ENCODE data around the gene MRPL33.
"Not testable (repeated sequence)": the region's sequence is repeated elsewhere in the genome, so short reads cannot be mapped to it uniquely, and the experiment has no call there.

MRPL33 gene

DNA sequence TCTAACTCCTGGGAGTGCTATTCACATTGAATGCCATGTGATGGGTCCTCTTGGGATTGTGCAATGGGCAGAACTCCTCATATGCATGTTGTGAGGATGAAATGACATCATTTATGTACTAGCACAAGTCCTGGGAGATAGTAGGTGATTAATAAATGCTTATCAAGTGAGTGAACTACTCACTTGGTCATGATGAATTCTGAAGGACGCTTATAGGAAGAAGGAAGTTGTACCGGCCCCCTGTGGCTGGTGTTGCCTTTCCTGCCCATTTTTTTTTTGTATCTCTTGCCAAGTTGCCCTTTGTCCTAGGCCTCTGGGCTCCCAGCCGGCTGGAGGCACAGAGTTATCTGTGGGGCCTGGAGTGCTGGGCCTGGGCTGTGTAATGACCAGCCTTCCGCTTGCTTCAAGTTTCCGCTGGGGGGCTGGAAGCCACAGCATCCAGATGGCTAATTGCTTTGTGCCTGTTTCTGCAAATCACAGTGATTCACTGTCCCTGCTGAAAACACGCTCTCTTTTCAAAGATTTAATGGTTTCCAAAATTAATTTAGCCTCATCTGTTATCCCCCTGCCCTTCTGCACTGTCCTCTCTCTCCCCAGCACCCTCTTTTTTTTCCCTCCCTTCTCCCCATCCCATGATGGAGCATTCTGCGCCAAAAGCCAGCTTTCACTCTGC is 33.7 kb upstream of the MRPL33 start:
- TF ChIP-seq, protein P1, sequence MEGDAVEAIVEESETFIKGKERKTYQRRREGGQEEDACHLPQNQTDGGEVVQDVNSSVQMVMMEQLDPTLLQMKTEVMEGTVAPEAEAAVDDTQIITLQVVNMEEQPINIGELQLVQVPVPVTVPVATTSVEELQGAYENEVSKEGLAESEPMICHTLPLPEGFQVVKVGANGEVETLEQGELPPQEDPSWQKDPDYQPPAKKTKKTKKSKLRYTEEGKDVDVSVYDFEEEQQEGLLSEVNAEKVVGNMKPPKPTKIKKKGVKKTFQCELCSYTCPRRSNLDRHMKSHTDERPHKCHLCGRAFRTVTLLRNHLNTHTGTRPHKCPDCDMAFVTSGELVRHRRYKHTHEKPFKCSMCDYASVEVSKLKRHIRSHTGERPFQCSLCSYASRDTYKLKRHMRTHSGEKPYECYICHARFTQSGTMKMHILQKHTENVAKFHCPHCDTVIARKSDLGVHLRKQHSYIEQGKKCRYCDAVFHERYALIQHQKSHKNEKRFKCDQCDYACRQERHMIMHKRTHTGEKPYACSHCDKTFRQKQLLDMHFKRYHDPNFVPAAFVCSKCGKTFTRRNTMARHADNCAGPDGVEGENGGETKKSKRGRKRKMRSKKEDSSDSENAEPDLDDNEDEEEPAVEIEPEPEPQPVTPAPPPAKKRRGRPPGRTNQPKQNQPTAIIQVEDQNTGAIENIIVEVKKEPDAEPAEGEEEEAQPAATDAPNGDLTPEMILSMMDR (IDR thresholded peaks at IDR 0.05; ENCODE audit: insufficient read depth, low read length, poor library complexity, severe bottlenecking): no peak
- DNase-seq (ENCODE audit: extremely low read depth, insufficient read length): no peak
- H3K36me3 ChIP-seq (ENCODE audit: control insufficient read depth, insufficient read depth, low read length): no peaks in the 10 kb centered on the region
- H3K27me3 ChIP-seq (replicated peaks; ENCODE audit: control insufficient read depth, insufficient read depth, low read length): peaks cover 2% of the 10 kb centered on the region
- no peak overlapping the region for H3K4me3 ChIP-seq (replicated peaks; ENCODE audit: low read depth, low read length)

DNA sequence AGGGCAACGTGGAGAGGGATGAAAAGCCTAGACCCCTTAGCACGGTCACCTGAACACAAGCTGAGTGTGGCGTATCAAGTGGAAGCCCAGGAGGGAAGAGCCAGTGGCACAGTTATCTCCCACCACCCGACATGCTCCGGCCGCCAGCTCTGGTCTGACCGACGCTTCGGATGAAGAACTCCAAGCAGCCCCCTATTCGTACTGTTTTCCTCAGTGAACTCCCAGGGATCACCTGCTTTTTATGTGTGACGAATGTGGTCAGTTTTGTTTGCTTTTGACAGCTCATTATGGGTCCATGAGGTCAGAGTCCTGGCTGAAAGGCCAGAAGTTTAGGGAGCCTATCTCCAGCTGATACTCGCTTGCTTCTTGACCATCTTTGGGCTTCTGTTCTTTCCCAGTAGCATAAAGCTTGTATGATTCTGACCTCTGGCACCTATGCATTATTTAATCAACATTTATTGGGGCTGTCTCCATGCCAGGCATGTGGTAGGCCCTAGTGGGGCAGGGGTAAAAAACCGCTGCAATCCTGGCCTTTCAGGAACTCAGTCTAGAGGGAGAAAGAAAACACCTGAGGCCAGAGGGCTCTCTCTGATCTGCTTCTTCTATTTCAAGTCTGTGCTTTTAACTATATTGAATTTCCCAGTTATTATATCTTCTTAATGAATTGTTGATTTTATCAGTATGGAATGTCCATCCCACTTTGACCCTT is 33.0 kb upstream of the MRPL33 start:
- Histone ChIP-seq H3K36me3 (ENCODE audit: control insufficient read depth, insufficient read depth, low read length) (no peaks in the 10 kb centered on the region), H3K4me3 (replicated peaks; ENCODE audit: low read depth, low read length) (no peak overlapping the region), H3K27me3 (replicated peaks; ENCODE audit: control insufficient read depth, insufficient read depth, low read length) (peaks cover 2% of the 10 kb centered on the region)
- no peak for DNase-seq (ENCODE audit: extremely low read depth, insufficient read length)
- TF ChIP-seq, protein P1 (IDR thresholded peaks at IDR 0.05; ENCODE audit: insufficient read depth, low read length, poor library complexity, severe bottlenecking): no peak

DNA sequence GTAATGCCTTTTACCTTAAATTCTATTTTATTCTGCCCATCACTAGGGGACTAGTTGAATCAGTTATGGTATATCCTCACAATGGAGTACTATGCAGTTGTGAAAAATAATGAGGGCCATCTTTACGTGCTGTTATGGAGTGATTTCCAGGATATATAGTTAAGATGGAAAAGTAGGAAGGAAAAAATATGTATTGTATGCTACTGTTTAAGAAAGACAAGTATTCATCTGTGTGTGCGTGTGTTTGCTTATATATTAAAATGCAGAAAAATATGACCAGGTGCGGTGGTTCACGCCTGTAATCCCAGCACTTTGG is 32.5 kb upstream of the MRPL33 start:
- Histone ChIP-seq H3K27me3 (replicated peaks; ENCODE audit: control insufficient read depth, insufficient read depth, low read length) (peaks cover 2% of the 10 kb centered on the region), H3K4me3 (replicated peaks; ENCODE audit: low read depth, low read length) (no peak overlapping the region), H3K36me3 (ENCODE audit: control insufficient read depth, insufficient read depth, low read length) (no peaks in the 10 kb centered on the region)
- TF ChIP-seq, protein P1 (IDR thresholded peaks at IDR 0.05; ENCODE audit: insufficient read depth, low read length, poor library complexity, severe bottlenecking): no peak
- no peak for DNase-seq (ENCODE audit: extremely low read depth, insufficient read length)

DNA sequence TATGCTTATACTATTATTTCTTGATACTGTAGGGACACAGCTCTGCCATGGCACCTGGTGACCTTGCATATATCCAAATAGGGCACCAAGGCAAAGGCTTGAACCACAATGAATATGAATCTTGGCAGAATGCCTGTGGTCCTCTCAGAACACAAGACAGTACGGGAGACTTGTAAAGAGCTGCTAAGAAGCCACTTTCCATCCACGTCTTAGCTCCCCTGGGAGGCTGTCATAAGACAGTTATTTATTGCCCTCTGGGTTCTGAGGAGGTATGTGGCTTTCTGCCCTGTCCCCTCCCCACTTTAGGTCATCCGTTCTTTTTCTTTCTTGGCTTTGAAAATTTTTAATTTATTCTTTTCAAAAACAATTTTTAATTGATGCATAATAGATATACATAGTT is 29.8 kb upstream of the MRPL33 start:
- TF ChIP-seq, protein P1 (IDR thresholded peaks at IDR 0.05; ENCODE audit: insufficient read depth, low read length, poor library complexity, severe bottlenecking): no peak
- H3K4me3 ChIP-seq (replicated peaks; ENCODE audit: low read depth, low read length): no peak overlapping the region
- no peak for DNase-seq (ENCODE audit: extremely low read depth, insufficient read length)
- no peaks in the 10 kb centered on the region for H3K36me3 ChIP-seq (ENCODE audit: control insufficient read depth, insufficient read depth, low read length)
- H3K27me3 ChIP-seq (replicated peaks; ENCODE audit: control insufficient read depth, insufficient read depth, low read length): no peaks in the 10 kb centered on the region; the same call in 1 of the 2 replicates

DNA sequence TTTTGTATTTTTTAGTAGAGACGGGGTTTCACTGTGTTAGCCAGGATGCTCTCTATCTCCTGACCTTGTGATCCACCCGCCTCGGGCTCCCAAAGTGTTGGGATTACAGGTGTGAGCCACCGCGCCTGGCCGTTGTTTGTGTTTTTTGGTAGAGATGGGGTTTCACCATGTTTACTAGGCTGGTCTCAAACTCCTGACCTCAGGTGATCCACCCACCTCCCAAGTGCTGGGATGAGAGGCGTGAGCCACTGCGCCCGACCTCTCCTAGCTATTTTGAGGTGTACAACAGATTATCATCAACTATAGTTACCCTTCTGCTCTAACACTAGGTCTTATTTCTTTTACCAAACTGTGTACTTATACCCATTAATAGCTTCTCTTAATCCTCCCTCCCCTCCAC is 28.9 kb upstream of the MRPL33 start:
- Histone ChIP-seq H3K27me3 (replicated peaks; ENCODE audit: control insufficient read depth, insufficient read depth, low read length) (no peaks in the 10 kb centered on the region), H3K4me3 (replicated peaks; ENCODE audit: low read depth, low read length) (no peak overlapping the region), H3K36me3 (ENCODE audit: control insufficient read depth, insufficient read depth, low read length) (no peaks in the 10 kb centered on the region)
- no peak for DNase-seq (ENCODE audit: extremely low read depth, insufficient read length)
- TF ChIP-seq, protein P1 (IDR thresholded peaks at IDR 0.05; ENCODE audit: insufficient read depth, low read length, poor library complexity, severe bottlenecking): no peak

DNA sequence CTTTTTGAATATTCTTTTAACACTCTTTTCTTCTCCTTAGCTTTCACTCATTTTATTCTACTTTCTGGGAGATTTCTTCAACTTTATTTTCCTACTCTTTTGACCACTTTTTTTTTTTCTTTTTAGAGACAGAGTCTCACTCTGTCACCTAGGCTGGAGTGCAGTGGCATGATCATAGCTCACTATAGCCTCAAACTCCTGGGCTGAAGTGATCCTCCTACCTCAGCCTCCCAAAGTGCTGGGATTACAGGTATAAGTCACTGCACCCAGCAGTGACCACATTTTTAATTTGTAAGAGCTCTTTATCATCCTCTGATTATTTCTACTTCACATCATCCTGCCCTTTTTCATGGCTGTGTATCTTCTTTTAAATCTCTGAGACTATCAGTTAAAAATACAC is 26.0 kb upstream of the MRPL33 start:
- not testable (repeated sequence) for H3K4me3 ChIP-seq (replicated peaks; ENCODE audit: low read depth, low read length); H3K36me3 ChIP-seq (ENCODE audit: control insufficient read depth, insufficient read depth, low read length); DNase-seq (ENCODE audit: extremely low read depth, insufficient read length); H3K27me3 ChIP-seq (replicated peaks; ENCODE audit: control insufficient read depth, insufficient read depth, low read length)

Measured in GM06990 (cell line).